PC-9 (cell line): ENCODE measurements around the gene ERCC1.

Experiments
- CTCF ChIP-seq: fragments of 200-600 bp; sonication (generic); conservative IDR thresholded peaks from 2 replicates; pipeline ENCODE4 v1.6.1; 2017; ENCODE audit warnings: mixed run types, antibody characterized with exemption, mild to moderate bottlenecking, moderate library complexity
- EZH2 ChIP-seq: fragments of 200-600 bp; sonication (generic); IDR thresholded peaks from 2 replicates; pipeline ENCODE4 v1.8.0; 2017; ENCODE audit warnings: antibody characterized with exemption, low read depth

DNA sequence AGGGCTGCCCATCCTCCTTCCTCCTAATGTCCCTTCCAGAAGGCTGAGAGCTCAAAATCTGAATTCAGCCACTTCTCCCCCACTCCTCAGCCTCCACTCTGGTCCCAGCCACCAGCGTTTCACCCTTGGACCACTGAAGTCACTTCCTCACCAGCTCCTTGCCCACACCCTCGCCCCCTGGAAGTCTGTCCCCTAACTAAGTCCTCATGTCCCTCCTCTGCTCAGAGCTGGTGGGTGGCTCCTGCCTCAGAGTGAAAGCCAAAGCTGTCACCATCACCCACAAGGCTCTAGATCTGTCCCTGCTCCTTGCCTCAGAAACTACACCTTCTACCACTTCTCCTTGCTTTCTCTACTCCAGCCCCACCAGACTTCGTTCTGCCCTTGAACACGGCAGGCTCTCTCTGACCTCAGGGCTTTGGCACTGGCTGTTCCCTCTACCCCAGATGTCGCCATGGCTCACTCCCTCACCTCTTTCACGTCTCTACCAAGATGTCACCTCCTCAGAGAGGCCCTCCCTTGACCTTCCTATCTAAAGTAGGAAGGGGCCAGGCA lies 1.7 kb downstream of the ERCC1 start:
- TF ChIP-seq EZH2 (no peak), CTCF (no peak)
